ENCODE measurements around the gene ELOB.

ELOB gene

DNA sequence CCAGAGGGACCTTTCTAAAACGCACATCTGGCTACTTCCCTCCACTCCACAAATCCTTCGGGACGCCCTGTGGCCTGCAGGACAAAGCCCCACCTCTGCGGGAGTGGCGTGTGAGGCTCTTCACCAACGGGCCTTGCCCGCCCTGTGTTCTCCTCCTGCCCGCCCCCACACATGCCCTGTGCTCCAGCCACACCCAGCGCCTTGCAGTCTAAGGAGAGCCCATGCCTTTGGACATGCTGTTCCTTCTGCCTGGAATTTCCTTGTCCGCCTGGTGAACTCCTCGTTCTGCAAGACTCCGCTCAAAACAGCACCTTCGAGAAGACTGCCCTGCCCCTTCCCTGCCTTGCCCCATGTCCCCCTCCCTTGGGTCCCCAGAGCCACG is 7.4 kb downstream of the ELOB start:
- DNase-seq (ENCODE audit: insufficient read length, low spot score) = no peak
- no peak for FAIRE-seq

DNA sequence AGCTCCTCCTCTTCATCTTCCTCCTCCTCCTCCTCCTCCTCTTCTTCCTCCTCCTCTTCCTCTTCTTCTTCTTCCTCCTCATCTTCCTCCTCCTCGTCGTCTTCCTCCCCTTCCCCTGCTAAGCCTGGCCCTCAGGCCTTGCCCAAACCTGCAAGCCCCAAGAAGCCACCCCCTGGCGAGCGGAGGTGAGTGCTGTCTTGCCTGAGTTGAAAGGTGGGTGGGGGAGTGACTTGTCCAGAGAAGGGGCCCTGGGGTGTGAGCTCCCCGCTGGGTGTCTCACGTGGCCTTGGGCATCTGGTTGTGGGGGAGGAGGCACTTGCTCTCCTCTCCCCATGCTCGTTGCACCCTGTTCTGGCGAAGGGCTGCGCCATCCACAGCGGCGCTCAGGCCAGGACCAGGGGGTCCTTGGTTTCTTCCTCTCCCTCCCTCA is 8.0 kb downstream of the ELOB start:
- FAIRE-seq (no peak), DNase-seq (ENCODE audit: insufficient read length, low spot score) (no peak)

DNA sequence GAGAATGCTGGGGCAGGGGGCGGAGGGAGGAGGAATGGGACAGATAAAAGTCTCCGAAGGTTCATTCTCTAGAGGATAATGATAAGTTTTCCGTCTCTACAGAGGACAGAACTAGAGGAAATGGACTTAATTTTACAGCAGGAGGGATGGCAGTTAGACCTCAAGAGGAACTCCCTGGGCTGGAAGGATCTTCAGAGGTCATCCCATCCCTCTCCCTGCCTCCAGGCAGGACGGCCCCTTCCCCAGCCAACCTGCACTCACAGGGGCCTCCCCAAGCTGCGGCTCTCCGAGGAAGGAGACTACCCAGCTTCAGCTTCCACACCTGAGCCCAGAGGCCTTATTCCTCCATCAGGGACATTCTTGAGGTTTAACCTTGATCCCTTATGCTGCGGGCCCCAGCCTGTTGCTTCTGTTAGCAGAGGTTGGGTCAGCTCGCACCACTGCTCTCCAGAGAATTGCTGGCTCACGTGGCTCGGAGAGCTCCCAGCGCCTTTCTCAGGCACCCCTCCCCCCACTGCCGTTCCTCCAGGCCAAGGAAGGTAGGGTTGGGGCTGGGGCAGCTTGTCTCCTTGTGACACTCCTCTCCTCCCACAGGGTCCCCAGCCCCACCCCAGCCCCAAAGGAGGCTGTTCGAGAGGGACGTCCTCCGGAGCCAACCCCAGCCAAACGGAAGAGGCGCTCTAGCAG is 8.5 kb downstream of the ELOB start:
- DNase-seq (ENCODE audit: insufficient read length, low spot score) (no peak), FAIRE-seq (no peak)

DNA sequence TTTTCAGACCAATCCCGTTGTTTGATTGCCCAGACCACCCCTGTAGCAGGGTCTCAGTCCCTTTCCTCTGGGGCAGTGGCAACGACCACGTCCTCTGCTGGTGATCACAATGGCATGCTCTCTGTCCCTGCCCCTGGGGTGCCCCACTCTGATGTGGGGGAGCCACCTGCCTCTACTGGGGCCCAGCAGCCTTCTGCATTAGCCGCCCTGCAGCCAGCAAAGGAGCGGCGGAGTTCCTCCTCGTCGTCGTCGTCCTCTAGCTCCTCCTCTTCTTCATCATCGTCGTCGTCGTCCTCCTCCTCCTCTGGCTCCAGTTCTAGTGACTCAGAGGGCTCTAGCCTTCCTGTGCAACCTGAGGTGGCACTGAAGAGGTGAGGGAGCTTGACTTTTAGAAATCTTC is 9.2 kb downstream of the ELOB start:
- DNase-seq (ENCODE audit: insufficient read length, low spot score) = no peak
- no peak for FAIRE-seq

DNA sequence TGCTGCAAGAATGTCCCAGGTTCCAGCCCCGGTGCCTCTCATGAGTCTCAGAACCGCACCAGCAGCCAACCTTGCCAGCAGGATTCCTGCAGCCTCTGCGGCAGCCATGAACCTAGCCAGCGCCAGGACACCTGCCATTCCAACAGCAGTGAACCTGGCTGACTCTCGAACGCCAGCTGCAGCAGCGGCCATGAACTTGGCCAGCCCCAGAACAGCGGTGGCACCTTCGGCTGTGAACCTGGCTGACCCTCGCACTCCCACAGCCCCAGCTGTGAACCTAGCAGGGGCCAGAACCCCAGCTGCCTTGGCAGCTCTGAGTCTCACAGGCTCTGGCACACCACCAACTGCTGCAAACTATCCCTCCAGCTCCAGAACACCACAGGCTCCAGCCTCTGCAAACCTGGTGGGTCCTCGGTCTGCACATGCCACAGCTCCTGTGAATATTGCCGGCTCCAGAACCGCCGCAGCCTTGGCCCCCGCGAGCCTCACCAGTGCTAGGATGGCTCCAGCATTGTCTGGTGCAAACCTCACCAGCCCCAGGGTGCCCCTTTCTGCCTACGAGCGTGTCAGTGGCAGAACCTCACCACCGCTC is 9.8 kb downstream of the ELOB start:
- no peak for DNase-seq (ENCODE audit: insufficient read length, low spot score)
- no peak for FAIRE-seq

DNA sequence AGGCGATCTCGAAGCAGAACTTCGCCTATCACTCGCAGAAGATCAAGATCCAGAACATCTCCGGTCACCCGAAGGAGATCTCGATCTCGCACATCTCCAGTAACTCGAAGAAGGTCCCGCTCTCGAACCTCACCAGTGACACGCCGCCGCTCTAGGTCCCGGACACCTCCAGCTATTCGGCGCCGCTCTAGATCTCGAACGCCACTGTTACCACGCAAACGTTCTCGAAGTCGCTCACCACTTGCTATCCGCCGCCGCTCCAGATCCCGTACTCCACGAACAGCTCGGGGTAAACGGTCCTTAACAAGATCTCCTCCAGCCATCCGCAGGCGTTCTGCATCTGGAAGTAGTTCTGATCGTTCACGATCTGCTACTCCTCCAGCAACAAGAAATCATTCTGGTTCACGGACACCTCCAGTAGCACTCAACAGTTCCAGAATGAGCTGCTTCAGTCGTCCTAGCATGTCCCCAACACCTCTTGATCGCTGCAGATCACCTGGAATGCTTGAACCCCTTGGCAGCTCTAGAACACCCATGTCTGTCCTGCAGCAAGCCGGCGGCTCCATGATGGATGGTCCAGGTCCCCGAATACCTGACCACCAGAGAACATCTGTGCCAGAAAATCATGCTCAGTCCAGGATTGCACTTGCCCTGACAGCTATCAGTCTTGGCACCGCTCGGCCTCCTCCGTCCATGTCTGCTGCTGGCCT is 10.5 kb downstream of the ELOB start:
- DNase-seq (ENCODE audit: insufficient read length, low spot score) (no peak), FAIRE-seq (no peak)

DNA sequence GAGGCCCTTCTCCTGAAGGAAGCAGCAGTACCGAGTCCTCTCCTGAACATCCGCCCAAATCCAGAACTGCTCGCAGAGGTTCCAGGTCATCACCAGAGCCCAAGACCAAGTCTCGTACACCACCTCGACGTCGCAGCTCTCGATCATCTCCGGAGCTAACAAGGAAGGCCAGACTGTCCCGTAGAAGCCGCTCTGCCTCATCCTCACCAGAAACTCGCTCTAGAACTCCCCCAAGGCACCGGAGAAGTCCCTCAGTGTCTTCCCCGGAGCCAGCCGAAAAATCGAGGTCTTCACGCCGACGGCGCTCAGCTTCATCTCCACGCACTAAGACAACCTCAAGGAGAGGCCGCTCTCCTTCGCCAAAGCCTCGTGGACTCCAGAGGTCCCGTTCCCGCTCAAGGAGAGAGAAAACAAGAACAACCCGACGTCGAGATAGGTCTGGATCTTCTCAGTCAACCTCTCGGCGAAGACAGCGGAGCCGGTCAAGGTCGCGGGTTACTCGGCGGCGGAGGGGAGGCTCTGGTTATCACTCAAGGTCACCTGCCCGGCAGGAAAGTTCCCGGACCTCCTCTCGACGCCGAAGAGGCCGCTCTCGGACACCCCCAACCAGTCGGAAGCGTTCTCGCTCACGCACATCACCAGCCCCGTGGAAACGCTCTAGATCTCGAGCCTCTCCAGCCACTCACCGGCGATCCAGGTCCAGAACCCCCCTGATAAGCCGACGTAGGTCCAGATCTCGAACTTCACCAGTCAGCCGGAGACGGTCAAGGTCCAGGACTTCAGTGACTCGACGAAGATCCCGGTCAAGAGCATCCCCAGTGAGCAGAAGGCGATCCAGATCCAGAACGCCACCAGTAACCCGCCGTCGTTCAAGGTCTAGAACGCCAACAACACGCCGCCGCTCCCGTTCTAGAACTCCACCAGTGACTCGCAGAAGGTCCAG is 11.3 kb downstream of the ELOB start:
- no peak for FAIRE-seq

DNA sequence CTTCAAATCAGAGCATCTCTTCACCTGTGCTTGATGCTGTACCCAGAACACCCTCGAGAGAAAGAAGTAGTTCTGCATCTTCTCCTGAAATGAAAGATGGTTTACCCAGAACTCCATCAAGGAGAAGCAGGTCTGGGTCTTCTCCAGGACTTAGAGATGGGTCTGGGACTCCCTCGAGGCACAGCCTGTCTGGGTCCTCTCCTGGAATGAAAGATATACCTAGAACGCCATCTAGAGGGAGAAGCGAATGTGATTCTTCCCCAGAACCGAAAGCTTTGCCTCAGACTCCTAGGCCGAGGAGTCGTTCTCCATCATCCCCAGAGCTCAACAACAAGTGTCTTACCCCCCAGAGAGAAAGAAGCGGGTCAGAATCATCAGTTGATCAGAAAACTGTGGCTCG is 12.4 kb downstream of the ELOB start:
- no peak for FAIRE-seq
- DNase-seq (ENCODE audit: insufficient read length, low spot score) = no peak

More for the DNA sequence above, 11.3 kb downstream of the ELOB start:
- DNase-seq (ENCODE audit: insufficient read length, low spot score) = no peak

DNA sequence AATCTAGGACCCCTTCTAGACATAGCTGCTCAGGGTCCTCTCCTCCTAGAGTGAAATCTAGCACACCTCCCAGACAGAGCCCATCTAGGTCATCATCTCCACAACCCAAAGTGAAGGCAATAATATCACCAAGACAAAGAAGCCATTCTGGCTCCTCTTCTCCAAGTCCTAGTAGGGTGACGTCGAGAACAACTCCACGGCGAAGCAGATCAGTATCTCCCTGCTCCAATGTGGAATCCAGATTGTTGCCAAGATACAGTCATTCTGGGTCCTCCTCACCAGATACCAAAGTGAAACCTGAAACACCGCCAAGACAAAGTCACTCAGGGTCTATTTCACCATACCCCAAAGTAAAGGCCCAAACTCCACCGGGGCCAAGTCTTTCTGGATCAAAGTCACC is 13.9 kb downstream of the ELOB start:
- FAIRE-seq (no peak), DNase-seq (ENCODE audit: insufficient read length, low spot score) (no peak)

DNA sequence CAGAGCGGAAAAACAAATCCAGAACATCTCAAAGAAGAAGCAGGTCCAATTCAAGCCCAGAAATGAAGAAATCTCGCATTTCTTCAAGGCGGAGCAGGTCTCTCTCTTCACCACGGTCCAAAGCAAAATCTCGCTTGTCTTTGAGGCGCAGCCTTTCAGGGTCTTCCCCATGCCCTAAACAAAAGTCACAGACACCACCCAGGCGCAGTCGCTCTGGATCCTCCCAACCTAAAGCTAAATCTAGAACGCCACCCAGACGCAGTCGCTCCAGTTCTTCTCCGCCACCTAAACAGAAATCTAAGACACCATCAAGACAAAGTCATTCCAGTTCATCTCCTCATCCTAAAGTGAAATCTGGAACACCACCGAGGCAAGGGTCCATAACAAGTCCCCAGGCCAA is 14.4 kb downstream of the ELOB start:
- DNase-seq (ENCODE audit: insufficient read length, low spot score) (no peak), FAIRE-seq (no peak)

DNA sequence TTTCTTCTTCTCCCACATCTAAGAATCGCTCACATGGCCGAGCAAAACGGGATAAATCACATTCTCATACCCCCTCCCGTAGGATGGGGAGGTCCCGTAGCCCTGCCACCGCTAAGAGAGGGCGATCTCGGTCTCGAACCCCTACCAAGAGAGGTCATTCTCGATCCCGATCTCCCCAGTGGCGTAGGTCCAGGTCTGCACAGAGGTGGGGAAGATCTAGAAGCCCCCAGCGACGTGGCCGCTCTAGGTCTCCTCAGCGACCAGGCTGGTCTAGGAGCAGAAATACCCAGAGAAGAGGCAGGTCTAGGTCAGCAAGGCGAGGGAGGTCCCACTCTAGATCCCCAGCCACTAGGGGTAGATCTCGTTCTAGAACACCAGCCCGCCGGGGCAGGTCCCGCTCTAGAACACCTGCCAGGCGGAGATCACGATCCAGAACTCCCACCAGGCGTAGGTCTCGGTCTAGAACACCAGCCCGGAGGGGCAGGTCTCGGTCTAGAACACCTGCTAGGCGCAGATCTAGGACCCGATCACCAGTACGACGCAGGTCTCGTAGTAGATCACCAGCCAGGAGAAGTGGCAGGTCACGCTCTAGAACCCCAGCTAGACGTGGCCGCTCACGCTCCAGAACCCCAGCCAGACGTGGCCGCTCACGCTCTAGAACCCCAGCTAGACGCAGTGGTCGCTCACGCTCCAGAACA is 15.0 kb downstream of the ELOB start:
- FAIRE-seq (no peak), DNase-seq (ENCODE audit: insufficient read length, low spot score) (no peak)

DNA sequence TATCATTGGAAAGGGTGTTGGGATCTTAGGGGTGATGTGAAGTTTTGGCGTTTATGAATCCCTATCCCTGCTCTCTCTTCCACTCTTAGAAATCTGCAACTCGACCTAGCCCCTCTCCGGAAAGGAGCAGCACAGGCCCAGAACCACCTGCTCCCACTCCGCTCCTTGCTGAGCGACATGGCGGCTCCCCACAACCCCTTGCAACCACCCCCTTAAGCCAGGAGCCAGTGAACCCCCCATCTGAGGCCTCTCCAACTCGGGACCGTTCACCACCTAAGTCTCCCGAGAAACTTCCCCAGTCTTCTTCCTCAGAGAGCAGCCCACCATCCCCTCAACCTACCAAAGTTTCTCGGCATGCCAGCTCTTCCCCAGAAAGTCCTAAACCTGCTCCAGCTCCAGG is 15.6 kb downstream of the ELOB start:
- DNase-seq (ENCODE audit: insufficient read length, low spot score) (no peak), FAIRE-seq (no peak)

DNA sequence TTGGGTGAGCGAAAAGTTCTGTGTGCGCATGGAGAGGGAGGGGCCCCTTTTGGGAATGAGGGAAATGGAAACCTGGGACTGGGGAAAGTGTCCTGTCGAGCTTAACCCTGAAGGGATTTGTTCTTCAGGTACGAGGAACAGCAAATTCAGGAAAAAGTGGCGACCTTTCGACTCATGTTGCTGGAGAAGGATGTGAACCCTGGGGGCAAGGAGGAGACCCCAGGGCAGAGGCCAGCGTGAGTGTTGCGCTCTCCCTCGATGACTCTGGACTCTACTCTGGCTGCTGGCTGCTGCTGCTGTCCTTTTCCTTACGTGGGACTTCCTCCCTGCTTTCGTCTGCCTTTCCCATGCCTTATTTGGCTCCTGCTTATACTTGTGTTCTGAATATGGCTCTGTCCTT is 19.7 kb downstream of the ELOB start:
- no peak for DNase-seq (ENCODE audit: insufficient read length, low spot score)
- FAIRE-seq = no peak

DNA sequence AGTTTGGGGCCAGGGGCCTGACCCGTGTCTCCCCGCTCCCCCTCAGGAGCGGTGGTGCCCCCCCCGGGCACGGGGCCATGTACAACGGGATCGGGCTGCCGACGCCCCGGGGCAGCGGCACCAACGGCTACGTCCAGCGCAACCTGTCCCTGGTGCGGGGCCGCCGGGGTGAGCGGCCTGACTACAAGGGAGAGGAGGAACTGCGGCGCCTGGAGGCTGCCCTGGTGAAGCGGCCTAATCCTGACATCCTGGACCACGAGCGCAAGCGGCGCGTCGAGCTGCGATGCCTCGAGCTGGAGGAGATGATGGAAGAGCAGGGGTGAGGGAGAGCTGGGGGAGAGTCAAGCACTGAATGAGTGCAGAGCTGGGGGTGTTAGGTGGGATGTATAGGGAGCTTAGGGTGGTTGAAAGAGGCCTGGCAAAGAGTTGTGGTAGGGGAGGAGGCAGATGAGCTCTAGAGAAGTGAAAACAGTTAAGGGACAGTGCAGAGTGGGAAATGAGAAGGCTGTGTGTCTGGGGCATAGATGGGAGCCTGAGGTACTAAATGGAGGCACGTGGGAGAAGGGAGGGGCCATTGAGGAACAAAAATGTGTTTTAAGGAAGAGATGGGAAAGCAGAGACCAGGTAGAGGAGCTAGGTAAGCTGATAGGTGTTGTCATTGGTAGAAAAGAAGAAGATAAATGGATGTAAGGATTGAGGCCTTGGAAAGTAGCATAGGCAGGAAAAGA is 20.6 kb downstream of the ELOB start:
- FAIRE-seq = no peak
- no peak for DNase-seq (ENCODE audit: insufficient read length, low spot score)

DNA sequence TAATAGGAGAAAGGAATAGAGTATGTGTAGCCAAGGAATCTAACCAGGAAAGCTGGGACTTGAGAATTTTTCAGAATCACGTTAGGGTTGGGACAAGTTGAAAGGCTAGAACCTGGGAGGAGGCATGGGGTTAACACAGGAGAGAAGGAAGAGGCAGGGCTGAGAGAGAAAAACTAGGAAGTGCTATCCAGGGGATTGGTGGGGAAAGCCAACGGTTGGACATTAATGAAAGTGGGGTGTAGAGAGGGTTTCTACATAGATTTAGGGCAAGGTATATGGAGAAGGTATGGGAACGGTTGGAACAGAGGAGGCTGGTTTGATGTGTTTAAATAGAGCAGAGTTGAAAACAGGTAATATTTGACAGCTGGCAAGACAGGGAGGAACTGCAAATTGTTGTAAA is 21.9 kb downstream of the ELOB start:
- DNase-seq (ENCODE audit: insufficient read length, low spot score) (no peak), FAIRE-seq (no peak)

DNA sequence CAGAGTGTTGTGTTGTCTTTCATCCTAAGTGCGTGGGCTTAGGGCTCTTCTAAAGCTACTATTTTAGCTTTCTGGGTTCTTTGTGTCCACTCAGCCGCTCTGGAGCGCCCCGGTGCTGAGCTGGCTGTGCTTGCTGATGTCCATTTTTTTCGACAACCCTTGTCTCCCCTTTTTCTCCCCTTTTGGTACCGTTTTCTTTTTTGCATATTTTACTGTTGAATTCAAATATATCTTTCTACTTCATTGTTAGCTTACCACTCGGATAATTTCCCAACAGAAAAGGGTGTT is 23.4 kb downstream of the ELOB start:
- DNase-seq (ENCODE audit: insufficient read length, low spot score) = no peak
- FAIRE-seq = peak; percentile 14

DNA sequence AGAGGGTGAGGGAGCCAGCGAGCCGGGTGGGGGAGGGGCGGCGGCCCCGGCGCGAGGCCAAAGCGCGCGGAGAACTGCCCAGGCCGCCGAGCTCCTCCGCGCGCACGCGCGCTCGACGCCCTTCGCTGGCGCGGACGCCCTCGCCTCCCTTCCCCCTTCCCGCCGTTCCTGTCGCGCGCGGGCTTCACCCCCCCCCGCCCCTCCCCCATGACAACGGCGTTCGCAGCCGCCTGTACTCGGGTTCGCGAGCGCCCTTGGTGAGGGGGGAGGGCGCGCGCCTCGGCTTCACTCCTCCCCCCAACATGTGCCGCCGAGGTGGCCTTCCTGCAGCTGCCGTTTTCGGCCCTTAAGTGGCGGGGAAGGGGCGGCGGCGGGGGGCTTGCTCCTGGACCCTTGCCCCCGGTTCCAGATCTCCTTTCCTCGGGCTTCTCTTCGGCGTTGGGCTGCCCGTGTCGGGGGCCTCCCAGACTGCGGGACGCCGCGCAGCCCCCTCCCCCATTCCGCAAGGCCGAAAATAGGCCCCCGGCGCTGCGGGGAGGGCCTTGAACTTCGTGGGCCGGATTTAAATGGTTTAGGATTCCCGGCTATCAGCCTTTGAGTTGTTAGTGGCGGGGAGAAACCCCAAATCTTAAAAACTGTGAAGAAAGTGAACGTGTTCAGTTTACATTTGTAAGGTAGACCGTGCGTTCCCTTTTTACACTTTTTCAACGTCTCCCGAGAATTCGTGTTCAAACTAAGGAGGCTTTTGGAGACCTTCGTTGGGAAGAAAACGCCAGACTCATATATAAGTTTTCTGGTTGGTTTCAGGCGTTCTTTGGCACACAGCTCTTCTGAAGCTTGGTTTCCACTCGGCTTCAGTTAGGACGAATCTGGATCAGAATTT is 24.0 kb downstream of the ELOB start:
- no peak for FAIRE-seq
- DNase-seq (ENCODE audit: insufficient read length, low spot score) = peak; percentile 71

DNA sequence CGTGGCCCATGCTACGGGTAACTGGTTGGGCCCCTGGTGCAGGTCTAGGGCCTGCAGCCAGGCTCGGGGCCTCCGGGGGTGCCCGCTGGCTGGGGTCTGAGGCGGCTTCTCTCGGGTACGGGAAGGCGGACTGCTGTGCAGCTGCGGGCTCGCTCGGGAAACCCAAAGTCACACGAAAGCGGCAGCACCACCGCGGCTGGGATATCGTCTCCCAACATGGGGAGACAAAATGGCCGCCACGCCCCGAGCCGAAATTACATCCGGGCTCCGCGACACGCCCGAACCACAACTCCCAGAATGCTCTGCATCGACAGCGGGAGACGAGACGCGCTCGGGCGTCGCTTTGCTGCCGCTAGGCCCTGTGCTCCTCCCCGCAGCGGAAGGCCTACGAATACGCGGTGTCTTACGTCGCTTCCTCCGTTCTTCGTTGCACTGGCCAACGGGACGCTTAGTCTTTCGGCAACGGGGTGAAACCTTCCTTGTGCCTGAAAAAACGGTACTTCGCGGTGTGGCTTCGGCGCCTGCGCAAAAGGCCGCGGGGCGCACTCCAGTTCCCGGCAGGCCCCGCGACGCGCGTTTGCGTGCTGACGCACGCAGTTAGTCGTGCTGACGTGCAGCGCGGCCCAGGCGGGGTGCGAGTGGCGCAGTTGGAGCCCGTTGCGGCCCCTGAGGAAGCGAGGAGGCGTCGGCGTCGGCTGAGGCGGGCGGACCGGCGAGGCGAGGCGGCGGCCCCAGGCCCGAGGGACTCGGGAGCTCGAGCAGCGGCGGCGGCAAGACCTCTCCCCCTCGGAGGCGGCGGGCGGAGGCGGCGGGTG is 24.8 kb downstream of the ELOB start, which contains the start of gene SRRM2:
TSS of gene SRRM2 (plus strand) at position 604 of the 815 bp plus-strand sequence. CDS start 3,727 bp downstream, outside the sequence.
- DNase-seq (ENCODE audit: insufficient read length, low spot score) (peak; percentile 97), FAIRE-seq (peak; percentile 90)
